Right ventricle myocardium superior (tissue), 1 donor: Measurements from ENCODE around the gene CDC42EP4. TPM values are rescaled to one million over a fixed set of nuclear protein-coding genes. Genes with fewer than 3 reads are reported as not detected.

ENCODE experiments used
- ATAC-seq: fragments of 200-7000 bp; cut with Tn5 transposase; one replicate; pipeline ENCODE4 v1.9.1; 2020; ENCODE audit warnings: mild to moderate bottlenecking; ENCODE audit not compliant: poor library complexity
- DNase-seq: peaks from one replicate; pipeline ENCODE4 v3.0.0-alpha.2; 2020
- intact Hi-C: fragments of 100-400 bp; cut with DNase I; formaldehyde crosslinking; loops from one replicate; pipeline ENCODE4 v1.11.2; 2022
- long read RNA-seq: library from polyadenylated mRNA; unstranded; transcript quantifications from one replicate; pipeline ENCODE4 v2.0.0, GENCODE V29; 2021
- total RNA-seq: library from RNA; stranded (reverse); fragmentation: NEBNext Ultra II Directional; extraction: Animal tissue kit (Norgen Biotek cat#: 25700); gene quantifications from one replicate; pipeline ENCODE4 v1.2.1, GENCODE V29; 2021
- donor health status: DM: no; HTN: yes; CAD: no; lungs with severe emphysema.

CDC42EP4 gene, protein sequence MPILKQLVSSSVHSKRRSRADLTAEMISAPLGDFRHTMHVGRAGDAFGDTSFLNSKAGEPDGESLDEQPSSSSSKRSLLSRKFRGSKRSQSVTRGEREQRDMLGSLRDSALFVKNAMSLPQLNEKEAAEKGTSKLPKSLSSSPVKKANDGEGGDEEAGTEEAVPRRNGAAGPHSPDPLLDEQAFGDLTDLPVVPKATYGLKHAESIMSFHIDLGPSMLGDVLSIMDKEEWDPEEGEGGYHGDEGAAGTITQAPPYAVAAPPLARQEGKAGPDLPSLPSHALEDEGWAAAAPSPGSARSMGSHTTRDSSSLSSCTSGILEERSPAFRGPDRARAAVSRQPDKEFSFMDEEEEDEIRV
- total RNA-seq, result 53.0 TPM
- long read RNA-seq, transcript CDC42EP4-205 (2 exons, 1,022 nt), result minor isoform, 6 of 245 reads
- long read RNA-seq, transcript CDC42EP4-201 (2 exons, 3,272 nt), result major isoform, 164 of 245 reads
- long read RNA-seq, partial matches to known transcripts, result 71 of 245 reads
- long read RNA-seq, other reads (novel, unspliced or antisense), result 3 of 245 reads

DNA sequence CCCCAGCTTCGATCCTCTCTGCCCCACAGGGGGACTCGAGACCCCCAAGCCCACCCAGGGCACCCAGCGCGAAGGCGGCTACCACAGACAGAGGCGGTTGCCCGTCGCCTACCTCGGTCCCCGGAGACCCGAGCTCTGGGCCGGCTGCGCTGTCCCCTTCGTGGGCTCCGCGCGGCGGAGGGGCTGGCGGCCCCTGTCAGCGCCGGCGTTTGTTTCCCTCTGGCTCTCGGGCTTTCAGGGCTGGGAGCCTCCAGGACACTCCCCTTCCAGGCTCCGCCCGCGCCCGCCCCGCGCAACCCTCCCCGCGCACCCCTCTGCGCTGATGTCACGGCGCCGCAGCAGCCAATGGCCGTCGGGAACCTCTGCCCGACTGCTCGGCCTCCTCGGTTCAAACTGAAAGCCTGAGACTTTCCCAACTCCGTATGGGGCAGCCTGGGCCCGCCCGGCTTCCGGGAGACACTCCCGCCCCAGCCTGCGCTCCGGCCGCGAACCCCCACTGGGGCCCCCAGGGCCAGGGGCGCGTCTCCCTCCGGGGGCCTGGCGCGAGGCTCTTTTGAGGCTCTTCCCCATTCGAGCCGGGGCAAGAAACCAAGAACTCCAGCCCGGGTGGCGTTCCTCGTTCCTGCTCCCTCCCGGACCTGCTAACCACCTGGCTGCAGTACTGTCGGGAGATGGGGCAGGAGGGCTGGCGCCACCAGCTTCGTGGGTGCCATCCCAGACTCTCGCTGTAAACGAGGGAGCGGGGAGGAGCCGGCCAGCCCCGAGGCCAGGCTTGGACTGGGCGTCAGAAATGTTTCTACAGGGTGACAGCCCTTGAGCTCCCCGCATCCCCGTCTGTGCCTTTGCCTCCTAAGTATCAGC lies at the start of gene CDC42EP4:
TSS of gene CDC42EP4 (minus strand) at position 221 of the 861 bp plus-strand sequence. CDS start 25,501 bp downstream, outside the sequence.
- DNase-seq (peak; percentile 97), ATAC-seq (peak; percentile 88)
- intact Hi-C loops, result loop anchor here (2.0 to 5.0 kb wide), 3 partner anchors 19 to 55 kb away; no protein-coding TSS in a partner anchor

DNA sequence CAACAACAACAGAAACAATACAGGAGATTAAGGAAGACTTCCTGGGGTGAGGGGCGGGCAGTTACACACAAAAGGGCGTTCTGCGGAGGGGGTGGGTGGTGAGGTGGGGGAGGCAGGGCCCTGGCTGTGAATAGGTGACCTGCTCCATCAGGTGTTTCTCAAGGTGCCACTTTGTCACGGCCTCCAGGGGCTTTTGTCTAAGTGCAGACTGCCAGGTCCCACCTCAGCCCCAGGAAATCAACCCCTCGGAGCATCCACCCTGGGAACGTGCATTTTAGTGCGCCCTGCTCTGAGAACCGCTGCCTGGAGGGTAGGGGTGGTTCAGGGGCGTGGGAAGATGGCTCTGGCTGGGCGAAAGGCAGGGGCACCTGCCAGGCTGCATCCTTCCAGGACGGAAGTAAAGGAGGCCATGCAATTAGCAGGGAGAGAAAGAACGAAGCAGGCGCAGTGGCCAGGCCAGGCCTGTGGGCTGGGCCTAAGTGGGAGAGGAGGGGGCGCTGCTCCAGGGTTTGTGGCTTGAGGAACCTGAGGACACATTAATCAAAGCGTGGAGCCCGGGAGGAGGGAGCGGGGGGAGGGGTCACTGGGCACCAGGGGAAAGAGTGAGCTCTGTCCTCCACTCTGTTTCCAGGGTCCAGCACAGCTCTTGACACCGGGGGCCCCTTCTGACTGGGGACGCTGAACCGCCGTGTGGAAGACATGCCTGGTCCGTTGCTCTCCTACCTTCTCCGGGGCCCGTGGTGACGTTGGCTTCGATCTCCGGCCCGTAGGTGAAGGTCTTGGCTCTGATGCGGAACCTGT lies 49.4 kb upstream of the CDC42EP4 start:
- ATAC-seq (no peak), DNase-seq (no peak)
- intact Hi-C loops, result no loop called here

DNA sequence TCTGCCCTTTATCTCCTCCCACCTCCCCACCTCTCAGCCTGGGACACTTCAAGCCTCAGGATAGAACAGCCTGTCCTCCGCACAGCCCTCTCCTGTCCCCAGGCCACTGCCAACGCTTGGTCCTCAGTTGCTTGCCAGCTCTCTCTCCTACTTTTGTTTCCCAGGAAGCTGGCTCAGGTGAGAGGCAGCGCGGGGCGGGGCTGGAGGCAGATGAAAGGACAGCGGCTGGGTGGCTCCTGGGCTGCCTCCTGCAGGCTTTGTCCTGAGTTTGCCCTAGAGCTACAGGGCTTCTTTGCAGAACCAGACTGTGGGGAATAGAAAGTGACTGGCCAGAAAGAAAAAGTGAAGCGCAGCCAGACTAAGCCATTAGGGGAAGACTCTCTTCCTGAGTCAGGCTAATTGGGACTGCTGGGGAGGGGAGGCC lies 48.2 kb upstream of the CDC42EP4 start:
- intact Hi-C loops, result no loop called here
- ATAC-seq, result peak; percentile 66
- peak; percentile 81 for DNase-seq

DNA sequence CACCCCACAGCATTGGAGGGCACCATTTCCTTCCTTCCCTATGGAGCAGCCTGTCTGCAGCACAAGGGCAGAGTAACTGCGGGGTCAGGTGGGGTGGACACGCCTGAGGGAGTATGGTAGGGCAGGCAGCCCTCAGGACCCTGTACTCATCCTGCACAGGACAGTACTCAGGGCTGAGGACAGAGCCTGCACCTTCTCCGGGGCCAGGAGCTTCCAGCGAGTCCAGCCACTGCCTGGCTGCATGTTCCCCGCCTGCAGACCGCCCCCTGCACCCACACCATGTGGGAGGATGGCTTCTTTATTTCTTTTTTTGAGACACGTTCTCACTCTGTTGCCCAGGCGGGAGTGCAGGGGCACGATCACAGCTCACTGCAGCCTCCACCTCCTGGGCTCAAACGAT lies 47.6 kb upstream of the CDC42EP4 start:
- ATAC-seq, result peak; percentile 11
- intact Hi-C loops, result no loop called here
- DNase-seq, result no peak

DNA sequence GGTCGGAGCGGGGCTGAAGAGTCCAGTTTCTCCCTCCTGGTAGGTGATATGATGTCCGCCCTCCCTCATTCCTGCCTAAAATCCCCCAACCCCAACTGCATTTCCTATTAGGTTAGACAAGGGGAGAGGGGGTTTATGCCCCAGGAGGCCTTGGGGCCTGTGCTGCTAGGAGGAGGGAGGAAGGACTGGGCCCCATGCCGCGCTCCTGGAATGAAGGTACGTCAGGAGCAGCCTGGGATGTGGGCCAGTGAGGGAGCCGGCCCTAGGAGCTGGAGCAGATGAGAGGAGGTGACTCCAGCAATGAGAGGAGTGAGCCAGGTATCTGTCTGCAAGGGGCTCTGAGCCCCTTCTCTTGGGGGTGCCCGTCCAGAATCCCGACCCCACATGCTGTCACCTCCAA lies 46.9 kb upstream of the CDC42EP4 start:
- intact Hi-C loops, result no loop called here
- DNase-seq (peak; percentile 86), ATAC-seq (peak; percentile 73)

DNA sequence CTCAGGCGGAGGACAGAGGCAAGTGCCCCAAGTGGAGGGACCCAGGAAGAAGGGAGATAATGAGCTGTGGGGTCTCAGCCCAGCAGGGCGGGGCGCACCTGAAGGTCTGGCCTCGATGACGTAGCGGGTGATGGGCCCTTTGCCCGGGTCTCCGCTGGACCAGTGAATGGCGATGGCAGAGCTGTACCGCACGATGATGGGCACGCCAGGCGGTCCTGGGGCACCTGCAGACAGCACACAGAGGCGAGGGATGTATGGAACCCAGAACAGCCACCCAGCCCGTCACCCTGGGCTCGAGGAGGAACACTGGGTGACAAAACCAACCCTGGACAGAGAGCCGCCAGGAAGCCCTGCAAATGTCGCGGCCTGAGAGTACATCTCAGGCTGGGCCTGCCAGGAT lies 46.2 kb upstream of the CDC42EP4 start:
- ATAC-seq, result no peak

DNA sequence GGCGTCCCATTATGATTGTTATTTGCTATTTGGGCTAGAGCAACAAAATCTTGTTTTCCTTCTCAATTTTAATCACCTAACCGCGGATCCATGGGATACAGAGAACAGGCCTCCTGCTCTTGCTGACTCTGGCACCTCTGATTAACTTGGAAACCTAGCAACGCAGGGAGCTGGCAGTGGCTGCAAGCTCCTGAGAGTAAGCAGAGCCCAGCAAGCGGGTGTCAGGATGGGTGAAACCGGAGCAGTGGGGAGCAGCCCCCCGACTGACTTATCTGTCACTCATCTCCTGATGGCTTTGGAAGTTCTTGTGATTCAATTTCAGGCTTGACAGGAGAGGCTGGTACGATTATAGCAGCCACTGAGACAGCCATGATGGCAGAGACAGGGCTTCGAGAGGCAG lies 45.5 kb upstream of the CDC42EP4 start:
- ATAC-seq (peak; percentile 64), DNase-seq (no peak)
- intact Hi-C loops, result no loop called here

More for the DNA sequence above, 46.2 kb upstream of the CDC42EP4 start:
- DNase-seq, result no peak
- intact Hi-C loops, result no loop called here

DNA sequence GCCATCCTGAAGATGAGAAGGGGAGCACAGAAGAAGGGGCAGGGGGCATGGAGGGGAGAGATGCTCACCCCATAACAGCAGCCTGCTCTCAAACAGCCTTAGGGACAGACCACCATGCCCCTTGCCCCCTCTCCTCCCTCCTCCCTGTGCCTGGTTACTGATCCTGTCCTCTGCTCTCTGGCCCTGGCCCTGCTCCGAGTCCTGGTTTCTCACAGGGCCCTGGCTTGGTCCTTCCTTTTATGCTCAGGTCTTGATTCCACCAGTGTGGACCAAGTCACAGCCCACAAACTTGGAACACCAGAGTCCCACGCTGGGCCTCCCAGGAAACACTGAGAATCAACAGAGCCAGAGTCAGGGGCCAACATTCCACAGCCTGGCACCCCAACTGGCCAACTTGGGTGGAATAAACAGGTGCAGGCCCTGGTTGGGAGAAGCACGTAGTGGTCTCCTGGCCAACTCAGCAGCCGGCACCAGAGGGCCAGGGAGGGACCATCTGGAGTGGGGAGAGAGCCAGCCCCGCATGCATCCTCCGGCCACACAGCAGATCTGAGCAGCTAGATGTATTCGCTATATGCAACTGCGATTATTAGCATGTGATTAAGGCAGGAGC lies 44.9 kb upstream of the CDC42EP4 start:
- ATAC-seq, result no peak
- intact Hi-C loops, result no loop called here
- no peak for DNase-seq

DNA sequence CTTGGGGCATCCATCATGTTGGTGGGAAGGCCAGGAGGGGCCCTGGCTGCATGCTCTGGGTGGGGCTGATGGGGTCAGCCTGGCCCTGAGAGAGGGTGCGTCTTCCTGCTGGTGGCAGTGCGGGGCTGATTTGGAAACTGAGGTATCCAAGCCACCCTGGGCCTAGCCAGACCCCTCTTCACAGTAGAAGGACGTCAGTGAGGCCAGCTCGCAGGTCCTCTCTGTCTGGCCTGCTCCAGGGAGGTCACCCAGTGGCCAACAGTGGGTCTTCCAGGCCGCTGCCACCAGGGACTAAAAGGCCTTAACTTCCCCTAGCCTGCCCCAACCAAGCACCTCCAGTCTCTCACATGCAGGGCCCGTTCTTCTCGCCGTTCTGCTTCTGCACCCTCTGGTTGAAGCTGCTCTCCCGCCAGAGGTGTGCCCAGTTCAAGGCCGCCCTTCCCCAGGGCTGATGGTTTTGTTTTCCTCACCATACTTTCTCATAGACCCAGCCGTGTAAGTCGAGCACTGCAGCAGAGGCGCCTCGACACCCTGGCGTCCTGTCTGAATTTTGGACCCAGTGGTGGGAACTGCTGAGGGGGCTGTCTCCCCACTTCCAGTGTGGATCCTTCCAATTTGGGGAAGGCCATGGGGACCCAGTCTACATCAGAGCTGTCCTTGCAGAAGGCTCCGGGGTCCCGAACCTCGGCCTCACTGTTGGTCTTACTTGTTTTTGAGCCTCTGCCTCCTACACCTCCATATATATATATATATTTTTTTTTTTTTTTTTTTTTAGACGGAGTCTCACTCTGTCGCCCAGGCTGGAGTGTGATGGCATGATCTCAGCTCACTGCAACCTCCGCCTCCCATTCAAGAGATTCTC lies 42.9 kb upstream of the CDC42EP4 start:
- DNase-seq, result no peak
- intact Hi-C loops, result no loop called here
- no peak for ATAC-seq

DNA sequence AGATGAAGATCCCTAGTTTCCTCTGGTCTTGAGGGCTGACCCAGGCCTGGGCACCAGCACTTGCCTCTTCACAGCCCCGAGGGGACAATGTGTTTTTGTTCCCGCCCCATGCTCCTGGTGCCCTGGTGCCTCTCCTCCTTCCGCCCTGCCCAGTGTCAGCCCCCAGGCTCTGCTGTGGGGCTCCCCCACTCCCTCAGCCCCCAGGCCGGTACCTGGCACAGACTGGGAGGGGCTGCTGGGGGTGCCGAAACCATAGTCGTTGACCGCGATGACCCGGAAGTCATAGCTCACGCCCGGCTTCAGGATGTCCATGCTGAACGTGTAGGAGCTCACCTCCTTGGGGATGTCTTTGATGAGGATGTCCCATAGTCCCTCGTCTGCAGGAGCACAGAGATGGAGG lies 40.5 kb upstream of the CDC42EP4 start:
- intact Hi-C loops, result no loop called here
- ATAC-seq (no peak), DNase-seq (no peak)

DNA sequence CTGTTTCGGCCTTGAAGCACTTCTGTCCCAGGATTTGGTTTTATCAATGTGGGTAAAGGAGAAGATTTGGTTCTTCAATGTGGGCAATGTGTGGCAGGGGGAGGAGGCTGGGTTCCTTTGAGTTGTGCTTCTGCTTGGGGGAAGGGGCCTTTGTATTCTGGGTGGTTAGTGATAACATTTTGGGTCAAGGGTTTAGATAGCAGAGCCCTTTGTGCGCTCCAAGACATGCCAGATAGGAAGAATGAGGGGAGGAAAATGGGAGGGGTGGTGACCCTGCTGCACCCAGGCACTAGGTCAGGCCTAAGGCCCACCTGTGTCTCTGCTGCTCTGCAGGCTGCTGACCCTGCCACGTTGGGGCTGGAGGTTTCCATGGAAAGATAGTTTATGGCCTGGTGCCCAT lies 40.0 kb upstream of the CDC42EP4 start:
- no peak for DNase-seq
- ATAC-seq, result no peak
- intact Hi-C loops, result no loop called here

DNA sequence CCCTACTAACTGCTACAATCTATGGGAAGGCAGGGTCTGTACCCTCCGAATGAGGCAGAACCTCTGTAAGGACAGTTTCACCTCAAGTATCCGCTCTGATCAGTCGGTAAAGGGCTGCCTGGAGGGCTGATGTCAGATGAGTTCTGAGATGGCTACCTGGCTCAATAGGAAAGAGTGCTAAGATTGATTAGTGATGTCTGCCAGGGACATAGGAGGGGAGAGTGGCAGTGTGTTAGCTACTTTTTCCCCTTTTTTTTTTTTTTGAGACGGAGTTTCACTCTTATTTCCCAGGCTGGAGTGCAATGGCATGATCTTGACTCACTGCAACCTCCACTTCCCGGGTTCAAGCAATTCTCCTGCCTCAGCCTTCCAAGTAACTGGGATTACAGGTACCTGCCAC lies 39.1 kb upstream of the CDC42EP4 start:
- no peak for ATAC-seq
- DNase-seq, result no peak
- intact Hi-C loops, result no loop called here

DNA sequence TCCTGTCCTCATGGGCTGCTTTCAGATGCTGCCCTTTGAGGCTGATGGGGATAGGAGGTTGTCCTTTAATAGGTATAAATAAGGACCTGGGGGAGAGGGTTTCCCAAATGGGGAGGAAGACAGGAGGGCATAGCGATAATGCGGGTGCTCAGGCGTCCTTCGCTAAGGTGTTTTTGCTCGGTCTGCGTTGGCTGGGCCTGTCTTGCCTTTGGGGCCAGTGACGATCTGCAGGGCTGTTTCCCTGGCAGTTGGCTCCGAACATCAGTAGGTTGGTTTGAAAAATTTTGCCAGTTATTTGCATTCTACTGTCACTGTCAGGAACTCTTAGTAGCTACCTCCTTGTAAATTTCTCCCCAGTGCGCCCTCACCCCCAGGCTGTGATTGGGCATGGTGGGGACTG lies 37.8 kb upstream of the CDC42EP4 start:
- DNase-seq (no peak), ATAC-seq (no peak)
- intact Hi-C loops, result no loop called here

DNA sequence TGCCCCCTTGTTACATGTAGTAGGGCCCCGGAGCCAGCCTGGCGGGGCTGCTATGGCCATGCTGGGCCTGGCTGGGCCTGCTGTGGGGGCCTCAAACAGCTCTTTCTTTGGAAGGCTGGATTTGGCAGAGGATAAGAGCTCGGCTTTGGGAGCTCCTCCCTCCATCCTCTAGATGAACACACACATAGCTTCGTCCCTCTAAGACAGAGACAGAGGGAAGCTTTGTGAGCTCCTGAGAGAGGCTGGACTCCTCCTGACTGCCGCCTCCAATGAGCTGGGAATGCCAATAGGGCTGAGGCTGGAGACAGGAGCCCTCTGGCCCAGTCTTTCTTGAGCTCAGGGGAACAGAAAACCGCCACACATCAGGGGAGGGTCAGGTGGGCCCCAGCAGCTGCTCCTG lies 37.3 kb upstream of the CDC42EP4 start:
- peak; percentile 9 for ATAC-seq
- DNase-seq, result peak; percentile 39
- intact Hi-C loops, result no loop called here

DNA sequence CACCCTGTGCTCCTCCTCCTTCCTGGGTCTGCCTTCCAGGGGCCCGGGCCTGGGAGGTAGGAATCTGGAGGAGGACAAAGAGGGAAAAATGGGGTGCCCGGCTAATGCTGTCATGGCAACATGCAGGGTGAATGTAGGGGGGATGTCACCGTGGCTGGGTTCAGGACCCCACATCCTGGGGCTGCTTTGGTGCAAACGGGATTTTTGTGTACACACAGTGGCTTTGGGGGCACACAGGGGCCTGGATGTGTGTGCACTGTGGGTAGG lies 37.0 kb upstream of the CDC42EP4 start:
- DNase-seq (no peak), ATAC-seq (no peak)
- intact Hi-C loops, result no loop called here

DNA sequence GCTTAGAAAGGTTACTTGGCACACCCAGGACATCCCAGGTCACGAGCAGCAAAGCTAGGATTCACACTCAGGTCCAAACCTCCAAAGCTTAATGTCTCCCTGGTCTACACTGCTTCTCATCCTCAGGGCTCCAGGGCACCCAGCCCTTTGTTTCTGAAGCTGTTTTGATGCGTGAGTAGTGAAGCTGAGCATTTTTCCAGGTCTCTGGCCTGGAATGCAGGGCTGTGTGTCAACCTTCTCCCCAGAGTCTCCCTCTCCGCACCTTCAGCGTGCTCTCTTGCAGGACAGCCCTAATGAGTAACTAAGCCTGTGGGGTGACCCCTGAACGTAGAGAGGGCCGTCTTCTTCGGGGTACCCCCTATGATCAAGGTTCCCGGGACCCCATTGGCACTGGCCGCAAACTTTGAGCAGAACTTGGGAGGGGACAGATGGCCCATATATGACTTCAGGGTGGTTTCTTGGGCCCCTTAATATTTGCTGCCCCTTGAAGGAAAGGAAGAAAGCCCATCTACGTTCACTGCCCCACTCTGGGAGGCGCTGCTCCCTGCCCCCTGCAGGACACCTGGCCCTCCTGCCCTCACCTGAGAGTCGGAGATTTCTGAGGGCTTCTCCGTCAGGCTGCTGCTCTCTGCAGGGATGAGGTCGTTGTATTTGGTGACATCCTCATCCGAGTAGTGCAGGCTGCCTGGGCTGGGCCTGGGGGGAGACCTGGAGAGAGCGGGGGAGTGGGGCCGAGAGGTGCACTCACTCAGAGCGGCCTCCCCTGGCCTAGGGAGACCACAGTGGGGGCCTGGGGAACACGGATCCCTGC lies 36.4 kb upstream of the CDC42EP4 start:
- intact Hi-C loops, result no loop called here
- DNase-seq (peak; percentile 11), ATAC-seq (no peak)

DNA sequence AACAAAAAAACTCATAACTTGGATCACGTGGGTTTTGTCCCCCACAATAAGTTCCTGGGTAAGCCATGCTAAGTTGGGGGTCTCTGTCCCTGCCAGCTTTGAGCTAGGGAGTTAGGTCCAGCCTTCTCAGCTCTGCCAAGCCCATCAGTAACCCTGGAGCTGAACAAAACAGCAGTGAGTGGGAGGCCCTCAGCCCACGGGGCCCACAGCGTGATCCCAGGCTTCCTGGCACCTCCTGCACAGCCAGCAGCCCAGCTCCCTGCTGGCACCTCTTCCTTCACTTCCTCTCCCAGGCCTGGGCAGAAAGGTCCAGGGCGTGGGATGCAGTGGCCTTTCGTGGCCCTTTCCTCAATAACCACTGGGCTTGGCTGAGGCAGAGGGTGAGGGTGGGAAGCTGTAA lies 35.5 kb upstream of the CDC42EP4 start:
- intact Hi-C loops, result no loop called here
- no peak for ATAC-seq
- DNase-seq, result peak; percentile 40
